ENCODE results near the gene BCL11B.

BCL11B gene

DNA sequence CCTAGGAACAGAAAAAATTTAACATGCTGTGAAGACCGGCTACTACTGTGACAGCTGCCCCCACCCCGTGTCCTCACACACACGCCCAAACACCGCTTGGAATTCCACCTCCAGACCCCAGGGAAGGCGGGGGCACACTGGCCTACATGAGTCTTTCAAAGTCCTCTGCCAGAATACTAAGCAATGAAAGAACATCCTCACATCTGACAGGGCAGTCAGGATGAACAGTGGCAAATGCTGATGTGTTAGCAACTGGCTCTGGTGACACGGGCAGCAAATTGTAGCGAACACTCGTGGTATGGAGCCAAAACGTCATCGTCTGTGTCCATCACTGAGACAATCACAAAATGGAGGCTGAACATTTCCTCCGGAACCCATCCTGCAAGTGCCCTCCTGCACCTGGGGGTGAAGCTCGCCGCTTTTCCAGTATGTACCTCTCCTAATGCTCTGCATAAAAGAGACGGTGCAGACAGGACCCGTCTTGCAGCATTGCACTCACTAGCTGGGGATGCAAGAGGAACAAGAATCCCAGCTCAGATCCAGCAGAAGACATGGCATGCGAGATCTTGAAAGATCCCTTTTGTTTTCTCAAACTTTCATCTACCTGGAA, 94.8 kb downstream of the BCL11B start:
- no peak for DNase-seq

DNA sequence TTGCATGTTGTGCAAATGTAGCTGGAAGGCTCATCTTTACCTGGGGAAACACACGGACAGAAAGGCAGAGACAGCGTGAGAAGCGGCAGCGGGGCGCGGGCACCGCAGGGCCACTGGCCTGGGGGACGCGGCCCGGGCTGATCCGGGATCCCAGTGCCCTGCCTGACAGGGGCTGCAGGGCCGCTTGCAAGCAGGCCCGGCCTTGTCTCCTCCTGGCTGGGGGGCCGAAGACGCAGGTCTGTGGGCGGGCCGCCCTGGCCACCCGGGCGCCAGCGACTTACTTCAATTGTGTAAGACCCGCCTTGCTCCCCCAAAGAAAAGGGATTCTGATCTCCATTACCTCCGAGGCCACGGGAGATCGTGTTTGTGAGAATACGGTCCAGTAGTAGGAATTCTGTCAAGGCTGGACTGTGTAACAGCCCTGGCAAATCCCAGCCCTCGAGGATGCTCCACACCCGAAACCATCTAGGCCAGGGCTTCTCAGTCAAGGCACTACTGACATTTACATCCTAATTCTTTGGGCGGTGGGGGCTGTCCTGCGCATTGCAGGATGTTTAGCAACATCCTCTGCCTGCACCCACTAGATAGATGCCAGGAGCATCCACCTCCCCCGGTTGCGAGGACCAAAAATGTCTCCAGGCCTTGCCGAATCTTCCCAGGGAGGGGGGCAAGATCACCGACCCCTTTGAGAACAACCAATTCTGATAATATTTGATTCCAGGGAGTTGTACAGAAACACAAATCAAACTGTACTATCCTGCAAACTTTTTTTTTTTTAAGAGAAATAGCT, 95.6 kb downstream of the BCL11B start:
- no peak for DNase-seq

DNA sequence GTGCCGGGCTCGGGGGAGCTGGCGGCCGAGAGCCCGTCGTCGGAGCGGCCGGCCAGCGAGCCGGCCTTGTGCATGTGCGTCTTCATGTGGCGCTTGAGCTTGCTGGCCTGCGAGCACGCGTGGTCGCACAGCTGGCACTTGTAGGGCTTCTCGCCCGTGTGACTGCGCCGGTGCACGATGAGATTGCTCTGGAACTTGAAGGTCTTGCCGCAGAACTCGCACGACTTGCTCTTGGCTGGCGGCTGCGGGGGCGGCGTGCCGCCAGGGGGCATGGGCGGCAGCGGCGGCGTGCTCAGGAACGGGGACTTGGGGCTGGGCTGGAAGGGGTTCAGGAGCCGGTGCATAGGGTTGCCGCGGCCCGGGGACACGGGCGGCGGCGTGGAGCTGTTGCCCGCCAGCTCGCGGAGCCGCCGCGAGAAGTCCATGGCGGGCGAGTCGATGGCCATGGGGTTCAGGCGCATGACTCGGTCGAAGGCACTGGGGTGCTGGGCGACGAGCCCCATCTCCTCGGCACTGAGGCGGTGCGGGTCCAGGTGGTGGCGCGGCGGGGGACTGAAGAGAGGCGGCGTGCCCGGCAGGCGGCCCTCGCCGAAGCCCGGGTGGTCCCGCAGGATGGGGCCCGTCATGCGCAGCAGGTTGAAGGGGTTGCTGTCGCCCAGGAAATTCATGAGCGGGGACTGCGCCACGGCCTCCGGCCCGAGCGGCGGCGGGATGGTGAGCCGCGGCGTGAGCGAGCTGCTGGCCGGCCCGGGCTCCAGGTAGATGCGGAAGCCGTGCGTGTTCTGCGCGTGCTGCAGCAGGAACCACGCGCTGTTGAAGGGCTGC, 96.5 kb downstream of the BCL11B start:
- no peak for DNase-seq

DNA sequence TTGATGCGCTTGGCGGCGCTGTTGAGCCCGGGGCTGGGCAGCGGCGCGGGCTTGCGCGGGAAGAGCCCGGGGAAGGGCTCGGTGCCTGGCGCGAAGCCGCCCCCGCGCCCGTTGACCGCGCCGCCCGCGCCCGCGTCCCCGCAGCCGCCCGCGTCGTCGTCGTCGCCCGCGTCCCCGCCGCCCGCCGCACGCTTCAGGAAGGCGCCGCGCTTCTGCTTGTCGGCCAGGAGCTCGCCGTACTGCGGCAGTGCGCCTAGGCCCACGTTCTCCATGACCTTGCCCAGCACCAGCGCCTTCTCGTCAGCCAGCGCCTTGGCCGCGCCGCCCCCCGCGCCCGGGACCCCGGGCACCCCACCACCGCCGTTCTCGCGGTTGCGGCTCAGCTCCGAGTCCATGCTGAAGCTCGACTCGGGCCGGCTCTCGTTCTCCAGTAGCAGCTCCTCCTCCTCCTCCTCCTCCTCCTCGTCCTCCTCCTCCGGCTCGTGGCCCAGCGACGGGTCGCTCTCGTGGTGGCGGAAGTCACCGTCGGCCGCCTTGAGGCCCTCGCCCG, 97.2 kb downstream of the BCL11B start:
- no peak for DNase-seq

DNA sequence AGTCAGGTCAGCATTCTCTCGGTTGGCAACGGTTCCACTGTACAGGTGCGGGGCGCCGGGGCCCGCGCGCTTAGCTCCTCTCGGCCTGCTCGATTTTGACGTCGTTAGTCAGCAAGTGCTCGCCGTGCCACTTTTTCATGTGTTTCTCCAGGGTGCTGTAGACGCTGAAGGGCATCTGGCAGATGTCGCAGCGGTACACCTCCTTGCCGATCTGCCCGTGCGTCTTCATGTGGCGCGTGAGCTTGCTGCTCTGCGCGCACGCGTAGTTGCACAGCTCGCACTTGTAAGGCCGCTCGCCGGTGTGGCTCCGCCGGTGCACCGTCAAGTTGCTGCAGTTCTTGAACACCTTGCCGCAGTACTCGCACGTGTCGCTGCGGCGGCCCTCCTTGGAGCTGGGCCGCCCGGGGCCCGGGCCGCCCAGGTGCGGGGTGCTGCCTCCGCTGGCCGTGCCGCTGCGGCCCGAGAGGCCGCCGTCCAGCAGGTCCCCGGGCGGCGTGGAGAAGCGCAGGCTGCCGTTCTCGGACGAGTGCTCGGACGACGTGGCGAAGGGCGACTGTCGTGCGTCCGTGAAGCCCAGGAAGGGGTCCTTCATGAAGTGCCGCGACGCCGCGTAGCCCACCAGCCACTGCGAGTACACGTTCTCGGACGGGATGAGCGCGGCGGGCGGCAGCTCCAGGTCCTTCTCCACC, 97.8 kb downstream of the BCL11B start:
- DNase-seq, result no peak

DNA sequence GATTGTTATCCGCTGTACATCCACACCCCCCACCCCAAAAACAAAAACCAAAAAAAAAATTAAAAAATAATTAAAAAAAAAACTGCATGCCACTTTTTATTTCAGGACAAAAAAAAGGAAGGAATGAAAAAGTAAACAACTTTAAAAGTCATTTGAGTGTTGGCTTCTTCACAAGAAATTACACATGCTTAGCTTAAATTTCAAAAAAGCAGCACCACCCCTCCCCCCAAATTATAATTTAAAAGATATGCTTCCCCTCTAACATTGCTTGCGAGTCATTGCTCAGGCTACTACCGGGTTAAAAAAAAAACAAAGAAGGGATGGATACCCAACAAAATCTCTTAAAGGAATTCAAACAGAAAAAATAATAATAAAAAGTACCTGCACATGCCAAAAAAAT, 98.5 kb downstream of the BCL11B start:
- no peak for DNase-seq

DNA sequence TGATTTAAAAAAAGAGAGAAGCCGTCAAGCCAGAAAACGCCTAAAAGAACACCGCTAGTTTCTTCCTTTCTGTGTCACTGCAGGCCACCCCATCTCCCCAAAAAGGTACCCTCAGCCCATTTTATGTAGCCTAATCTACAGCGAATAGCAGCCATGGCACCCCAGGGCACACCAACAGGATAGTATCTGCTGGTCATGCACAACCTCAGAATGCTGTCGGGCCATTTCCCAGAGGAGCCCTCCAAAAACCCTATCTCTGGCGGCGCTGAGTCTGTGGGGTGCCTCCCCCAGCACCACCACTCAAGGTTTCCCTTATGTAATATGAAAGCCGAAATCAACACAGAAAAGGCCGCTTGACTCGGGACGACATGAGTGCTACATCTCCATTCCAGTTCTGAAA, 98.9 kb downstream of the BCL11B start:
- no peak for DNase-seq

DNA sequence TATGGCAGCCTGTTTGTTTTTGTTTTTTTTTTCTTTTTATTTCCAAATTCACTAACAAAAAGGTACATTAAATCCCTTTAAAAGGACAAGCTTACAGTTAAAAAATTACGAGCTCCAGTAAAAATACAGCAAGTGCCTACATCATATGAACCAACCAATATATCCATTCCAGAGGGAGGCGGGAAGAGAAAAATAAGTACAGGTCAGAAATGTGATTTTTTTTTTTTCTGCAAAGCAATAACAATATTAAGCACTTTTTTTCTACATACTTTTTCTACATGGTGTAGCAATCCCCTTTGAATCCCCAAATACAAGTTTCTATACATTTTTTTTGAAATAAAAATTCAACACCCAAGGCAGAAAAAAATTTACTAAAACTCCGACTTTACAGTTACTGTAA, 100.6 kb downstream of the BCL11B start:
- no peak for DNase-seq

DNA sequence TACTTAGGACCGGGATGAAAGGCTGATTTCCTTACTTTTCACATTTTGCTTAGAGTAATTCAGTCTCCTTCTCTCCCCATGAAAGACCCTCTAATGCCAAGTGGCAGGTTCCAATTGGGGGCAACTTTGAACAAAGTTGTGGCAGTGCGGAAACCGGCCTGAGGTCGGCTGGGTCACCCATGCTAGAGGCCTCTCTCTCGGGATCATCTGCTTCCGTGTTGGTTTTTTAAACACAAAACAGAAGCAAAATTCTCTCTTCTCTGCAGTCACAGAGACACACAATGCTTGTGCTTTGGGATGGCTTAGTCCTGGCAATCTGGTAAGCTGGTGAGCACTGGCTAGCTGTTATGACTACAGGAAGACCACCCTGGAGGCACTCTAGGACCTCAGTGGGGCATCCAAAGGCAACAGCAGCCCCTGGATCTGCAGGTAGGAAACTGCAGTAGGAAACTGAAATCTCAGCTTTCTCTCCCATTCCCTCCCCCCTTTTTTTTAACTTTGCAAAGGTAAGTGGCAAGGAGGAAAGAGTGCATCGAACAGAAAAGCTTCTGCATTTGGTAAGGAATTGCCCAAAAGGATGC, 102.1 kb downstream of the BCL11B start:
- no peak for DNase-seq

DNA sequence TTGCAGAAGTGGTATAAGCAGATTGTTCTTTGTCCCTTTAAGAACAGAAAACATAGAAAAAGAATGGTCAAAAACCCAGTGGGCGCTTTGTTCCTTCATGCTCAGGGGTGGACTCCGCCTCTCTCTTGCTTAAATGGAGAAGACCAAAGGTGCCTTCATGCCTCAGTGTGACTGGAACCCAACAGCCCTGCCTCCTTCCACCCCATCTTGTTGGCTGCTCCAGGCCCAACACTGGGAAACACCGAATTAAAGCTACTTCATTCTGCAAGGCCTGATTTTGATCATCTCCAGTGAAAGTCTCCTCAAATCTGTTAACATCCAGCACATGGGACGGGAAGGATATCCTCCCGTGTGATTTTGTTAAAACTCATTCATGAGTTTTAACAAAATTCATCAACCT, 103.7 kb downstream of the BCL11B start:
- DNase-seq, result no peak

DNA sequence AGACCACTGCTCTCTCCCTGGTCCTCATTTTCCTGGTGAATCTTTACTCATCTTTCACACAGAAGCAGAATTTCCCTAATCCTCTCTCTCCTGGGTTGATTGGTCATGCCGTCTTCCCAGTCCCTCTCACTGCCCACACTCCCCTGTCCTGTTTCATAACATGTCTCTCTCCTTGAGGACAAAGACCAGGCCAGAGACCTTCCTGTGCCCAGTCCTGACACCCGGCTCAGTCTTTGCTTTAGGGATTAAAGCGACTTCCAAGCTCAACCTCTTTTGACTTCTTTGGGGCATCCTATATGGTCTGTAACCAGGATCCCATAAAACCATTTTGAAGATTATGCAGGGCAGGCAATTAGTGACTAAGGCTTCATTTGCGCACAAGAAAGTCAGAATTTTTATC, 105.5 kb downstream of the BCL11B start:
- DNase-seq, result no peak

DNA sequence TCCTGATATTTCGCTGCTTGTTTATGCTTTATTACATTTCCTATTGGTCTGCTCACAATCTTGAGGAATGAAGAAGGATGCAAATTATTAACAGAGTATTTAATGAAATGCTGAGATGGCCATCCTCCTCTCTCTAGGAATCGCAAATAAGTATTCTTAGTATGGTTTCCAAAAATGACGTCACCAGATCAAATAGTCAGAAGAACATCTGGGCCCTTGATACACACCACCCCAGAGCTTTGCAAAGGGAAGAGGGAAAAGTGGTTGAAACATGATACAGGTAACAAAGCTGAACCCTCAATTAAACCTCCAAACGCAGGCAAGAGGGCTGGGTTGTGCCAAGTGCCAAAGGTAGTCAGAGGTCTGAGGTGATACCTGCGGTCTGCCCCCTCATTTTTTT, 107.3 kb downstream of the BCL11B start:
- no peak for DNase-seq

DNA sequence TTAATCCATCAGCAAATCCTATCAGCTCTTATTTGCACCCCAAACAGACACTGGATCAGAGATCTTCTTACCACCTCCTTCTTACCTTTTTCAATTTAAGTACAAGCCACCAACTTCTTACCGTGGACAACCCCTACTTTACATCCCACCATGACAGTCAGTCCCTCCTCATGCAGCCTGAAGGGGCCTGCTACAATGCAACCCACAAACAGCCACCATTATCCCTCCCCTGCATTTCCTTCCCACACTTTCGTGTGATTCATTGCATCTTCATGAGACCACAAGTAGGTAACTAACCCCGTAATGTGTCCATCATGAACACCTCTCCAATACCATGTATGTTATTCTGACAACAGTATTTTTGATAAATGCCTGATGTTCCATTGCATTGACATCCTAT, 108.6 kb downstream of the BCL11B start:
- no peak for DNase-seq

DNA sequence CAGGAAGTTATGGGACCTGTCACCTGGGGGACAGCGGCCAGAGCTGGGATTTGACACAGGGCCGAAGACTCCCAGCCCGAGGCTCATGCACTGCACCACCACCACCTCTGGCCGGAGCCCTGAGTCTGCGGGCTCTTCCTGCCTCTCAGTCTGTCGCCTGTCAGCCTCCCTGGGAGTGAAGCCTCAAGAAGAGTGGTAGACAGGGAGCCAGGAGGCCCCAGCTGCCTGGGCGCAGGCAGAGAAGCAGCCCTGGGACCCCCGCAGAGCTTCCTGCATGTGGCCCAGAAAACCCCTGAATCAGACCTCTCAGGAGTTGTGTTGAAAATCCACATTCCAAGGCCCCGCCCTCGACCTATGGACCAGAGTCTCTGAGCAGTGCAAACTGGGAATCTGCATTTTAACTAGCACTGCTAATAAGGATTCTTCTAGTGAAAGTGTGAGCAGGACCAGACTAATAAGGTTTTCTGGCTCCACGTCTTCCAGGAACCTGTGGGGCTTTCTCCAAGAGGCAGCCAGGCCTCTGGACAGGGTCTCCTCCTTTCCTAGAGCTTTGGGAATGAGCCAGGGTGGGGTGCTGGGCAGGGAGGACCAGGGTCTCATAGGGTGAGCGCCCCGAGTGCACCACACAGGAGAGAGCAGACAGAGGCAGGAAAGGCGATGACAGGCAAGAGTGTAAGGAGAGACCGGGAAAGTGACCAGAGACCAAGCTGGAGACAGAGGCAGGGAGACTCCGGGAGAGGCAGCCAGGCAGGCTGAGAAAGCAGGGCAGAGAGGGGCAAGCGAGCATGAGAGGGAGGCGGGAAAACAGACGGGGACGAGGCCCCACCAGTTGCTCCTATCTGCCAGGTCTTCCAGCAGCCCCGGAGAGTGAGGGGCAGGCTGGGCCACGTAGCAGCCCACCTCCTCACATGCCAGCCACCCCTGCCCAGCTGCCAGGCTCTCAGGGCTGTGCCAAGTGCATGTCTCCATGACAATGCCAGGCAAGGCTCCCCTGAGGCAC, 112.4 kb downstream of the BCL11B start:
- no peak for DNase-seq

DNA sequence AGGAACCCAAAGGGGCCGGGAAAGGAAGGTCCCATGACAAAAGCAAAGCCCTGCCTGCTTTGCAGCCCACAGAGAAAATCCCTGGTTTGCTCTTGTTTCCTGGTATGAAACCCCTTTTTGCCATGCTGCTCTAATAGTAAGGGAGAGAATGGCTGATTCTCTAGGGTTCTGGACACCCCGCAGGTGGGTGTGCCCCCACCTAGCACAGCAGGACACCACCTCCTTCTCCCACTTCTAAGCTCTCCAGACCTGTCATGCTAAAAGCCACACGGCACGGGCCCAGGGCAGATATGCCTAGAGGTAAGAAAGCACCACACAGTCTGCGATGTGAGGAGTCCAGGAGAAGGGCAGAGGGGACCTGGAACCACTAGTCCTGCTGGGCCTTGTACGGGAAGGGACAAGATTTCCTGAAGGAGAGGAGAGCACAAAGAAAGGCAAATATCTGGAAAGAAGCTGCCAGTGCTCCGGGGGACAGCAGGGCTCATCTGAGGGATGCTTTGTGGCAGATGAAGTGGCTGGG, 113.3 kb downstream of the BCL11B start:
- no peak for DNase-seq

DNA sequence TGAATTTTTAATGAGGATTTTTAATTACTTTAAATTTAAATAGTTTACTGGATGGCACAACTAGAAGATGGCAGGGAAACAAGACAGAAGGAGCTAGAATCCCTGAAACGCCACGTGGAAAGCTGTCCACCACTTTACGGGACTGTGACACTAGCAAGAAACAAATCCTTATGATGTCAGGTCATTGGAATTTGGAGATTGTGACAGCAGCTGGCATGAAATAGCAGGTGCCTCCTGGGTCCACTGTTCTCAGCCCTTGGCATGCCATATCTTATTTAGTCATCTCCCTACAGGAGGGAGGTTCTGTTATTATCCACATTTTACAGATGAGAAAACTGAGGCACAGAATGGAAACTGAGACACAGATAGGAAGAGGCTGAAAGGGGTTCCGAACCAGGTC, 113.8 kb downstream of the BCL11B start:
- DNase-seq, result no peak

DNA sequence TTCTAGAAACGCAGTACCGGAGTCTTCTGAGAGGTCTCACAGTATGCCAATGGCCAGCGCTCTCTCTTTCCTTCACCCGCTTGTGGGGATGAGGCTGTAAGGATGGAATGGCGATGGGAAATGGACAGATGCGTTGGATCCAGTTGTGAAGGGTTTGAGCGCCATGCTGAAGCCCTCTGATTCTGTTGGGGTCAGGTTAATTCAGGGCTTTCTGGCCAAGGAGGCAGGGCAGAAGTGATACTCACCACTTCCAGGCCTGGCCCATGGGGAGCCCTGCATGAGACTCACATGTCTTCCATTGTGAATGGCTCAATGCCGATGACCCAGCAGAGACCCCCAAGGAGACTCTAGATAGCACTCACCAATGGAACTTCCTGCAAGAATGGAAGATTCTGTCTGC, 114.3 kb downstream of the BCL11B start:
- DNase-seq, result no peak

DNA sequence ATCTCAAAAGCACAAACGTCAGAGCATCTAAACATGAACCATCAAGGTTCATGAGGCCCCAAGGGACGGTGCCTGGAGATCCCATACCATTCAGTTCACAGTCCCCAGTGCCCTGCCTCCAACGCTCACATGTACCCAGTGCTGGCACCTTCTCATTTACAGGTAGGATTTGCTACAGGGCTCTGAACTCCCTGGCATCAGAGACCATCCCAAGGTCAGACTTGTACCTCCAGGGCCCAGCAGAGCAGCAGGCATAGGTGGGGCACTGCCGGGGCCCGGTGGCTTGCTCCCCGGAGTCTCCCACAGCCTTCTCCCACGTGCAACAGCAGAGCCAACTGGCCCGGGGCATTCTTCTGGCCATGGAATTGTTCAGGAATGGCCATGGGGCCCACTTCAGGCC, 114.8 kb downstream of the BCL11B start:
- no peak for DNase-seq

DNA sequence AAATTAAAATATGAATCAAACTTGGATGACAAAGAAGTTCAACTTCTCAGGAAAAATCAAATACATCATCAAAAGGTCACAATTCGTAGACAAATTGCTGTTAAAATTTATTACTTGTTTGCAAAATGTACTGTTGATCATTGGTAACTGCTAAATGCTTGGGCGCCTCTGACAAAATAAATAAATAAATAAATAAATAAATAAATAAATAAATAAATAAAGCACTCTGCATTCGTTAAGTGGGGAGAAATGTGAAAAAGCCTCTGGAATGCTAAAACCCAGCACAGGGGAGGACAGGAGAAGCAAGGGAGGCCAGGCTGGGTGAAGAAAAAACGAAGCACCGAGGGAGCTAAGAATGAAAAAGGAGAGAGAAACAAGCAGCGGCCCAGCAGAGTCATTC, 115.2 kb downstream of the BCL11B start:
- DNase-seq, result no peak

DNA sequence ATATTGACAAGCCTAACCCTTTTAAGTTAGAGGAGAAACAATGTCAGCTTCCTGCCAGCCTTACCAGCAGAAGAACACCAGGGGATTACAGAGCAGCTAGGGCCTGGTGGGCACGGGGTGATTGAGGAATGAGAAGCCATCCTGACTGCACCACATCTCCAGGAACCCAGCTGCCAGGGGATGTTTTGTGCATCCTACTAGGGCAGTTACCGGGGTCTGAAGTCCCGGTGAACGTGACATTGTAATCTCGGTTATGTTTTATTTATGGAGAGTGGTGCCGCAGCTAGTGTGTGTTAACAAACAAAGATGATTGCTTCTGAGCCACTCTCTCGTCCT, 115.9 kb downstream of the BCL11B start:
- peak; percentile 28 for DNase-seq

All from retina (tissue), 1 donor.